Left ventricle myocardium inferior (tissue), 1 donor: ENCODE measurements around the gene SHOC1. TPM values are rescaled to one million over a fixed set of nuclear protein-coding genes. Genes with fewer than 3 reads are reported as not detected.

ENCODE experiments used
- DNase-seq: peaks from one replicate; pipeline ENCODE4 v3.0.0-alpha.2; 2020
- H3K27ac ChIP-seq: fragments of 200-600 bp; replicated peaks from 2 replicates; pipeline ENCODE4 v1.8.0; 2021
- H3K27me3 ChIP-seq: fragments of 200-600 bp; 2 replicates; pipeline ENCODE4 v1.8.0; 2021; ENCODE audit warnings: low read depth
- H3K36me3 ChIP-seq: fragments of 200-600 bp; 2 replicates; pipeline ENCODE4 v1.8.0; 2021
- H3K4me1 ChIP-seq: fragments of 200-600 bp; 2 replicates; pipeline ENCODE4 v1.8.0; 2021
- H3K4me3 ChIP-seq: fragments of 200-600 bp; 2 replicates; pipeline ENCODE4 v1.8.0; 2021; ENCODE audit warnings: mild to moderate bottlenecking, moderate library complexity
- H3K9me3 ChIP-seq: fragments of 200-600 bp; replicated peaks from 2 replicates; pipeline ENCODE4 v1.8.0; 2021
- intact Hi-C: fragments of 100-400 bp; cut with micrococcal nuclease; formaldehyde crosslinking; loops from one replicate; pipeline ENCODE4 v1.11.0; 2022
- long read RNA-seq: library from polyadenylated mRNA; unstranded; transcript quantifications from one replicate; pipeline ENCODE4 v2.0.0, GENCODE V29; 2021
- total RNA-seq: library from RNA; stranded (reverse); fragmentation: NEBNext Ultra II Directional; extraction: Animal tissue kit (Norgen Biotek cat#: 25700); gene quantifications from one replicate; pipeline ENCODE4 v1.2.1, GENCODE V29; 2021
- TF ChIP-seq, protein P1 (sequence below): fragments of 200-600 bp; IDR thresholded peaks from 2 replicates; pipeline ENCODE4 v1.8.0; 2021; ENCODE audit warnings: antibody characterized with exemption, mild to moderate bottlenecking, borderline replicate concordance
- donor health status: DM: no; HTN: yes; CAD: no; lungs with severe emphysema.

The SHOC1 gene
- not detected for total RNA-seq
- long read RNA-seq = 0 reads

GRCh38 chr9:111794835-111795556 is at the start of gene SHOC1:
Gene SHOC1, minus strand, starts transcription at chr9:111794937. Its CDS starts 3,519 bp downstream, at chr9:111791418.
- no peaks in the 10 kb centered on the region for H3K27me3 ChIP-seq
- no peak for DNase-seq
- H3K4me1 ChIP-seq = no peaks in the 10 kb centered on the region
- TF ChIP-seq, protein P1, sequence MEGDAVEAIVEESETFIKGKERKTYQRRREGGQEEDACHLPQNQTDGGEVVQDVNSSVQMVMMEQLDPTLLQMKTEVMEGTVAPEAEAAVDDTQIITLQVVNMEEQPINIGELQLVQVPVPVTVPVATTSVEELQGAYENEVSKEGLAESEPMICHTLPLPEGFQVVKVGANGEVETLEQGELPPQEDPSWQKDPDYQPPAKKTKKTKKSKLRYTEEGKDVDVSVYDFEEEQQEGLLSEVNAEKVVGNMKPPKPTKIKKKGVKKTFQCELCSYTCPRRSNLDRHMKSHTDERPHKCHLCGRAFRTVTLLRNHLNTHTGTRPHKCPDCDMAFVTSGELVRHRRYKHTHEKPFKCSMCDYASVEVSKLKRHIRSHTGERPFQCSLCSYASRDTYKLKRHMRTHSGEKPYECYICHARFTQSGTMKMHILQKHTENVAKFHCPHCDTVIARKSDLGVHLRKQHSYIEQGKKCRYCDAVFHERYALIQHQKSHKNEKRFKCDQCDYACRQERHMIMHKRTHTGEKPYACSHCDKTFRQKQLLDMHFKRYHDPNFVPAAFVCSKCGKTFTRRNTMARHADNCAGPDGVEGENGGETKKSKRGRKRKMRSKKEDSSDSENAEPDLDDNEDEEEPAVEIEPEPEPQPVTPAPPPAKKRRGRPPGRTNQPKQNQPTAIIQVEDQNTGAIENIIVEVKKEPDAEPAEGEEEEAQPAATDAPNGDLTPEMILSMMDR = no peak
- intact Hi-C loops = no loop called here
- no peak within 1 kb of the TSS for H3K27ac ChIP-seq
- H3K4me3 ChIP-seq = no peak within 1 kb of the TSS
- peaks cover 4% of the 10 kb centered on the region for H3K36me3 ChIP-seq
- no peaks in the 10 kb centered on the region for H3K9me3 ChIP-seq

DNA sequence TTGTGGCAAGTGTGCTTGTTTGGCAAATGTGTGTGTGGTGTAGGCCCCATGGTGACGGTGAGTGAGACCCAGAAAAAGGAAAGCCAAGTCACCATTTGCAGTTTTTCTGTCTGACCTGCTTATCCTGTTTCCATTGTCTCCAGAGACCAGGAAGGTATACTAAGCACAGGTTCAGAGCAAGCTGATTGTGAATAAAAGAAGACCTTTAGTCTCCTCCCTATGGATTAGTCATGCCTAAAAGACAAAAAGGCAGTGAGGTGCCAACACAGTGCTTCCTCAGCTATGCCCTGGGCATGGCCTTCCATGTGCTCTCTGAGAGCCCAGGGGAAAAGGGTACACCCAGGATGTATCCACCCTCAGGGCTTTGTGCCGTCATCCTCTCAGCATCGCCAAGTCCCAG is 49.2 kb upstream of the SHOC1 start:
- Histone ChIP-seq H3K27me3 (no peaks in the 10 kb centered on the region), H3K9me3 (no peaks in the 10 kb centered on the region), H3K4me3 (no peak overlapping the region), H3K36me3 (no peaks in the 10 kb centered on the region), H3K4me1 (peaks cover 16% of the 10 kb centered on the region), H3K27ac (no peak overlapping the region)
- TF ChIP-seq, protein P1 = no peak
- DNase-seq = no peak
- intact Hi-C loops = no loop called here

- H3K4me1 ChIP-seq = peaks cover 13% of the 10 kb centered on the region
- no peak for DNase-seq
- no peaks in the 10 kb centered on the region for H3K27me3 ChIP-seq
- no peak overlapping the region for H3K4me3 ChIP-seq
- H3K9me3 ChIP-seq = no peaks in the 10 kb centered on the region
- TF ChIP-seq, protein P1 = no peak
- H3K36me3 ChIP-seq = no peaks in the 10 kb centered on the region
- H3K27ac ChIP-seq = no peak overlapping the region
- intact Hi-C loops = no loop called here
These were observed 47.6 kb upstream of the SHOC1 start for GRCh38 chr9:111842313-111842712.

GRCh38 chr9:111840442-111840841 is 45.7 kb upstream of the SHOC1 start:
- no peak for DNase-seq
- peaks cover 13% of the 10 kb centered on the region for H3K4me1 ChIP-seq
- no peaks in the 10 kb centered on the region for H3K36me3 ChIP-seq
- H3K27me3 ChIP-seq = no peaks in the 10 kb centered on the region
- intact Hi-C loops = no loop called here
- no peaks in the 10 kb centered on the region for H3K9me3 ChIP-seq
- no peak overlapping the region for H3K27ac ChIP-seq
- TF ChIP-seq, protein P1 = no peak
- no peak overlapping the region for H3K4me3 ChIP-seq

DNA sequence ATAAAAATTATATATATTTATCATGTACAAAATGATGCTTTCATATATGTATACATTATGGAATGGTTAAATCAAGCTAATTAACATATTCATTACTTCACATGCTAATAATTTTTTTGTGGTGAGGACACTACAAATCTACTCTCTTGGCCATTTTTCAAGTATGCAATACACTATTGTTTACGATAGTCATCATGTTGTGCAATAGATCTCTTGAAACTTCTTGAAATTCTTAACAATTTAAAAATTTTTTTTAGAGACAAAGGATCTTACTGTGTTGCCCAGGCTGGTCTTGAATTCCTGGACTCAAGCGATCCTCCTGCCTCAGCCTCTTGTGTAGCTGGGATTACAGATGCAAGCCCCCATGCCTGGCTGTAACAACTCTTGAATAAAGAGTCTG is 45.2 kb upstream of the SHOC1 start:
- intact Hi-C loops = no loop called here
- DNase-seq = no peak
- H3K4me3 ChIP-seq = no peak overlapping the region
- TF ChIP-seq, protein P1 = no peak
- H3K27ac ChIP-seq = no peak overlapping the region
- peaks cover 13% of the 10 kb centered on the region for H3K4me1 ChIP-seq
- no peaks in the 10 kb centered on the region for H3K9me3 ChIP-seq
- H3K36me3 ChIP-seq = no peaks in the 10 kb centered on the region
- no peaks in the 10 kb centered on the region for H3K27me3 ChIP-seq
